Loucy (cell line): Measurements from ENCODE around the gene GLYATL1B.

Experiments
- EZH2phosphoT487 ChIP-seq: fragments of 200-600 bp; IDR thresholded peaks from 2 replicates; pipeline ENCODE4 v1.6.1; 2018; ENCODE audit warnings: antibody characterized with exemption, mild to moderate bottlenecking, moderate library complexity, borderline replicate concordance
- TF ChIP-seq, protein P1 (sequence below): fragments of 200-600 bp; sonication (generic); conservative IDR thresholded peaks from 2 replicates; pipeline ENCODE4 v1.5.1; 2014; ENCODE audit warnings: mild to moderate bottlenecking, antibody characterized with exemption, low read length

DNA sequence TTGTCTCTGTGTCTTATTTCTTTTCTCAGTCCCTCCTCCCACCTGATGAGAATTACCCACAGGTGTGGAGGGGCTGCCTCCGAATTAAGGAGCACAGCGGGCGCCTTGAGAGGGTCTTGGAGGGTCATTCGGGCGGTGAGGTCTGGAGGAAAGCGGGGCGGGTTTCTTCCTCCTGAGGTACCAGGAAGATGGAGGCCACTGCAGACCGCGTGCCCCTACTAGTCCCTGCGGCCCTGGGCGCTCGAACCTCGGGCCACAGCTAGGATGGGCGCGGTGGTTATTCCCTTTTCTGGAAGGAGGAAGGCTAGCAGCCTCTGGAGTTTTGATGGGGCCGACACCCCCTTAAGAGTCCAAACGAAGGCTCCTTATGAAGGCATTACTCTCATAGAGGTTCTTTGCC, 51.1 kb downstream of the GLYATL1B start:
- TF ChIP-seq, protein P1, sequence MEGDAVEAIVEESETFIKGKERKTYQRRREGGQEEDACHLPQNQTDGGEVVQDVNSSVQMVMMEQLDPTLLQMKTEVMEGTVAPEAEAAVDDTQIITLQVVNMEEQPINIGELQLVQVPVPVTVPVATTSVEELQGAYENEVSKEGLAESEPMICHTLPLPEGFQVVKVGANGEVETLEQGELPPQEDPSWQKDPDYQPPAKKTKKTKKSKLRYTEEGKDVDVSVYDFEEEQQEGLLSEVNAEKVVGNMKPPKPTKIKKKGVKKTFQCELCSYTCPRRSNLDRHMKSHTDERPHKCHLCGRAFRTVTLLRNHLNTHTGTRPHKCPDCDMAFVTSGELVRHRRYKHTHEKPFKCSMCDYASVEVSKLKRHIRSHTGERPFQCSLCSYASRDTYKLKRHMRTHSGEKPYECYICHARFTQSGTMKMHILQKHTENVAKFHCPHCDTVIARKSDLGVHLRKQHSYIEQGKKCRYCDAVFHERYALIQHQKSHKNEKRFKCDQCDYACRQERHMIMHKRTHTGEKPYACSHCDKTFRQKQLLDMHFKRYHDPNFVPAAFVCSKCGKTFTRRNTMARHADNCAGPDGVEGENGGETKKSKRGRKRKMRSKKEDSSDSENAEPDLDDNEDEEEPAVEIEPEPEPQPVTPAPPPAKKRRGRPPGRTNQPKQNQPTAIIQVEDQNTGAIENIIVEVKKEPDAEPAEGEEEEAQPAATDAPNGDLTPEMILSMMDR, result no peak
- no peak for TF ChIP-seq EZH2phosphoT487
